Spleen (tissue), 7 donors: ENCODE data around the gene FCGR3B.
"Not testable (repeated sequence)": the region's sequence is repeated elsewhere in the genome, so short reads cannot be mapped to it uniquely, and the experiment has no call there.

Experiments used
- POLR2A ChIP-seq, 3 donors: fragments of 450-650 bp; IDR thresholded peaks; one replicate each; pipeline ENCODE4 v1.5.1; 2017; ENCODE audit warnings: antibody characterized with exemption in 3 of 3, mild to moderate bottlenecking in 1 of 3
- POLR2AphosphoS5 ChIP-seq, 3 donors: sonication (generic); formaldehyde crosslinking; IDR thresholded peaks; one replicate each; pipeline ENCODE4 v1.5.1; 2017; ENCODE audit warnings: antibody characterized with exemption in 3 of 3
- TF ChIP-seq, protein P1 (sequence below), 11 experiments: fragments of 200-600 bp in 7 of 11; fragments of 450-650 bp in 4 of 11; sonication (generic) in 4 of 11; IDR thresholded peaks in 8 of 11; conservative IDR thresholded peaks in 3 of 11; 1 replicate in 7 of 11; 2 replicates in 4 of 11; pipeline versions ENCODE4 v1.4.0 to v1.8.0; 2016 to 2021; ENCODE audit warnings: antibody characterized with exemption in 11 of 11, inconsistent platforms in 4 of 11, mild to moderate bottlenecking in 1 of 11
- donor health status: DM: no; HTN: no; CAD: no; lungs with moderate emphysema.
- donor health status: DM: no; HTN: no; CAD: no.
- donor health status: DM: no; HTN: no; CAD: no.

DNA sequence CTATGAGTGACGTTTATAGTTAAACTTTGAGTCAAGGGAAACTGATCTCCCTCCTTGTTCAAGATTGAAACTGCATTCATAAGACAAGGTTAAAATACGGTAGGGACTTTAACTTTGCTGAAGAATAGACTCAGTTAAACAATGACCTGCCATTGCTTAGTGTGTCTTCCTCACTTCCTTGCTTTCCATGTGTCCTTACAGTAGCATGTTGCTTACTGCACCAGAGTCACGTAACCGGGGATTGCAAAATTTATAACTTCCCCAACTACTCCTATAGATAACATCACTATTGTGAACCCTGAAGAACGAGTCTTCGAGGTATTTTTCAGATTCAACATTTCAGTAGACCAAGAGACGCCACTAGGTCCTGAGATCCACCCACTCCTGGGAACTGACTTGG, 22.6 kb upstream of the FCGR3B start:
- TF ChIP-seq POLR2A, POLR2AphosphoS5 (IDR thresholded peaks at IDR 0.05): not testable (repeated sequence)
- TF ChIP-seq, protein P1, sequence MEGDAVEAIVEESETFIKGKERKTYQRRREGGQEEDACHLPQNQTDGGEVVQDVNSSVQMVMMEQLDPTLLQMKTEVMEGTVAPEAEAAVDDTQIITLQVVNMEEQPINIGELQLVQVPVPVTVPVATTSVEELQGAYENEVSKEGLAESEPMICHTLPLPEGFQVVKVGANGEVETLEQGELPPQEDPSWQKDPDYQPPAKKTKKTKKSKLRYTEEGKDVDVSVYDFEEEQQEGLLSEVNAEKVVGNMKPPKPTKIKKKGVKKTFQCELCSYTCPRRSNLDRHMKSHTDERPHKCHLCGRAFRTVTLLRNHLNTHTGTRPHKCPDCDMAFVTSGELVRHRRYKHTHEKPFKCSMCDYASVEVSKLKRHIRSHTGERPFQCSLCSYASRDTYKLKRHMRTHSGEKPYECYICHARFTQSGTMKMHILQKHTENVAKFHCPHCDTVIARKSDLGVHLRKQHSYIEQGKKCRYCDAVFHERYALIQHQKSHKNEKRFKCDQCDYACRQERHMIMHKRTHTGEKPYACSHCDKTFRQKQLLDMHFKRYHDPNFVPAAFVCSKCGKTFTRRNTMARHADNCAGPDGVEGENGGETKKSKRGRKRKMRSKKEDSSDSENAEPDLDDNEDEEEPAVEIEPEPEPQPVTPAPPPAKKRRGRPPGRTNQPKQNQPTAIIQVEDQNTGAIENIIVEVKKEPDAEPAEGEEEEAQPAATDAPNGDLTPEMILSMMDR (IDR thresholded peaks at IDR 0.05 in 8 of 11, conservative IDR thresholded peaks at IDR 0.05 in 3 of 11): not testable (repeated sequence)
